ENCODE measurements around the gene GRAMD1C. TPM values are rescaled to one million over a fixed set of nuclear protein-coding genes. Genes with fewer than 3 reads are reported as not detected.
A peak's percentile ranks its signal among the peaks of the same experiment; 100 is the strongest.
"Not testable (repeated sequence)": the region's sequence is repeated elsewhere in the genome, so short reads cannot be mapped to it uniquely, and the experiment has no call there.

GRAMD1C gene
- total RNA-seq, 1 donor from 2014 or later = 8.6 TPM

DNA sequence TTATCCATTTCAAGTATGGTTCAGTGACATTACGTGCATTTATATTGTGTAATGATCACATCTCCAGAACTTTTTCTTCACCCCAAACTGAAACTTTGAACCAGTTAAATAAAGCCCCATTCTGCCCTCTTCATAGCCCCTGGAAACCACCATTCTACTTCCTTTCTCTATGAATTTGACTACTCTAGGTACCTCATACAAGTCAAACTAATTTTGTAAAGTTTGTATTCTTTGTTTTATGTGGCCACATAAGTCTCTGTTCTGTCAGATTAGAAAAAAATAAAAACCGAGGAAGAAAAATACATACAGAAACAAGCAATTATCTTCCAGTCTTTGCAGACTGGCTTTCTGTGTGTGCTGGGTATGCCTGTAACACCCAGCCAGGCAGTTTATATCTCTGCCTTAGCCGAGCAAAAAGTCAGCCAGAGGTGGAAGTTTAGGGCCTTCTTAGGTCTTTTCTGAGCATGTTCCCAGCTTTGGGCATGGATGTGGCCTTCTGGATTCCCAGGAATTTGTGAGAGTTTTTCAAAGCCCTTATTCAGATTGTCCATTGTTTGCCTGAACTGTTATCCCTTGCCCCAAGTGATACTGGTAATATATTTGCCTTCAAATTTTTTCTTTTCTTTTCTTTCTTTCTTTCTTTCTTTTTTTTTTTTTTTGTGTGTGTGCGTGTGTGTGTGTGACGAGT, 6.0 kb upstream of the GRAMD1C start:
- DNase-seq (ENCODE audit: low read depth) = no peak
- TF ChIP-seq CTCF (conservative IDR thresholded peaks at IDR 0.05; ENCODE audit: low read depth, low read length) = no peak
- H3K4me3 ChIP-seq (ENCODE audit: low read depth, low read length) = no peak overlapping the region

GRCh38 chr3:113834983-113835382, 3.6 kb upstream of the GRAMD1C start:
- TF ChIP-seq CTCF (conservative IDR thresholded peaks at IDR 0.05; ENCODE audit: low read depth, low read length) = no peak
- H3K4me3 ChIP-seq (ENCODE audit: low read depth, low read length) = no peak overlapping the region
- no peak for DNase-seq (ENCODE audit: low read depth)

DNA sequence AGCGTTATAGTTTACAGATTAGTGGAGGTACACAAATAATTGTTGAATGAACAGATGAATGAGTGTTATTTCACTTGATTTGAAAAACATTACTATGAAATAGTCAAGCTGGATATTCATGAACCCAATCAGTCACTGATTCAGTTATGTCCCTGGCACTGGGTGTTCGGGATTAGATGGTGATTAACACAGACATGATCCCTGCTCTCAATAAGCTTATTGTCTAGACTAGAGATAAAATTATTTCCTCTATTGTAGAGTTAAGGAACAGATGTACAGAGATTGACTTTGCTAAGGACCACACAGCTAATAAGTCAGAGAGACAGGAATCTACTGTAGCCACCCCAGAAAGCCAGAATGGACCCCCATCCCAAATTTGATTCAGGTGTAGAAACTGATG, 963 bp downstream of the GRAMD1C start:
- DNase-seq (ENCODE audit: low read depth) = no peak
- peak overlapping the region; percentile 91 for H3K4me3 ChIP-seq (ENCODE audit: low read depth, low read length)
- TF ChIP-seq CTCF (conservative IDR thresholded peaks at IDR 0.05; ENCODE audit: low read depth, low read length) = no peak

GRCh38 chr3:113844622-113845222, 6.1 kb downstream of the GRAMD1C start:
- TF ChIP-seq CTCF (conservative IDR thresholded peaks at IDR 0.05; ENCODE audit: low read depth, low read length) = peak; percentile 65
- no peak for DNase-seq (ENCODE audit: low read depth)
- H3K4me3 ChIP-seq (ENCODE audit: low read depth, low read length) = no peak overlapping the region

DNA sequence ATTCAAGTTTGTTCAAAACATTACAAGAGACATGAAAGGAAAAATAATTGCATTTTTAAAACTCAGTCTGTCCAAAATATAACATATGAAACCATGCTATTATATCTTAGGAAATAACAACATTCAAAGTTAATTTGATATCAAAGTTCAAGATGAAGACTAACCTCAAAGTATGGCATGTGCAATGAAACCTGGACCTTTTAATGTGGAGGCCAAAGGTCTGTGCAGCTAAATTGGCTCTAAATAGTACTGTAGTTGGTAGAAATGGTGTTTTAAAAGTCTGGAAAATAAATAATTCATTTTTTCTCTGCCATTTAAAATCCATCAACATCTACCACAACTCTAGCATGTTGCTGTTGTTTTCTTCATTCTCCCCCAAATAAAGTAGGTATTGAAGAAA, 8.7 kb downstream of the GRAMD1C start:
- H3K4me3 ChIP-seq (ENCODE audit: low read depth, low read length) = no peak overlapping the region
- no peak for TF ChIP-seq CTCF (conservative IDR thresholded peaks at IDR 0.05; ENCODE audit: low read depth, low read length)
- no peak for DNase-seq (ENCODE audit: low read depth)

DNA sequence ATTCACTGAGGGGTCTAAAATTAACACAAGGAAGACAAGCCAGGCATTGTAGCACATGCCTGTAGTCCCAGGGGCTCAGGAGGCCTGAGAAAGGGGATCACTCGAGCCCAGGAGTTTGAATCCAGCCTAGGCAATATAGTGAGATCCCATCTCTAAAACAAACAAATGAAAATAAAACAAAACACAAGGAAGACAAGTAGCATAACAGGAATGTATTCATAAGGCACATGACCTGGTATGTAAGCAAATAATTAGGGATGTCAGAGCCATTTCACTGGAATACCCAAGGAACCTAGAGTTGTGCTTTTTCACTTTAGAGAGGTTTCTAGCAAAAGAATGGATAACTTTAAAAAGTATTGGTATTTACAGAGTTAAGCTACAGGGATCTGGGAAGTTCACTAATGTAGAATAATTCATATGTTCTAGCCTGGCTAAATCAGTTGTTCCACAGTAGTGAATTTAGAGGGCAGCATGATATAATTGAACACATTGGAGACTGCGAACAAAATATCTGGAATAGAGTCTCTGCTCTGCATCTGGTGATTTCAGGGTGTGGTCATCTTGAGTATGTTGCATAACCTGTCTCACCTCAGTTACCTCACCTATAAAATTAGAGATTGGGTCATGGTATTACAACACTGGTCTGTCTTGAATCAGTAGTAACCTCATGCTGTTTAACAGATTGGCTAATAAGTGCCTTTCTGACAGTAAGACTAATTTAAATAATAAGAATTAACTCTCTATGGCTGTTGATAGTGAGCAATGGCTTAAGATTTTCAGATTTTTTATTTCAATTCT, 9.3 kb downstream of the GRAMD1C start:
- no peak for TF ChIP-seq CTCF (conservative IDR thresholded peaks at IDR 0.05; ENCODE audit: low read depth, low read length)
- peak; percentile 63 for DNase-seq (ENCODE audit: low read depth)
- H3K4me3 ChIP-seq (ENCODE audit: low read depth, low read length) = no peak overlapping the region

- H3K4me3 ChIP-seq (ENCODE audit: low read depth, low read length); DNase-seq (ENCODE audit: low read depth): not testable (repeated sequence)
Measured at GRCh38 chr3:113849071-113849470, 10.5 kb downstream of the GRAMD1C start.

GRCh38 chr3:113849841-113850240, 11.3 kb downstream of the GRAMD1C start:
- not testable (repeated sequence) for H3K4me3 ChIP-seq (ENCODE audit: low read depth, low read length); DNase-seq (ENCODE audit: low read depth)

DNA sequence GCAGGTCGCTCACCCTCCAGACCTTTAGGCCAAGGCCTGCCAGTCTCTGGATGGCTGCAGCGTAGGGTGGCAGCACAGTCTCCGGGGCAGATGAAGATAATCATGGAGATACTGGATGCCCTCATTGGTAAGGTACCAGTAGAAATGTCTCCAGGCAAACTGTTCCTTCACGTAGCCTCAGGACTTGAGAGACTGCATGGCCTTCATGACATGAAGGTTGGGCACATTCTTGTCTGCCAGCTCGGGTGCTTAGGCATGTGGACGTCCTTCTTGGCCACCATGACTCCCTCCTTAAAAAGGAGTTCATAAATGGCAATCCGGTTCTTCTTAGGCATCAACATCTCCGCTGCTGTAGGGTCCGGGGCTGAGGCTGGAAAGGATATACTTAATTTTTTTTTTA, 11.8 kb downstream of the GRAMD1C start:
- not testable (repeated sequence) for H3K4me3 ChIP-seq (ENCODE audit: low read depth, low read length); DNase-seq (ENCODE audit: low read depth)
